Fibroblast of gingiva (primary cell): Measurements from ENCODE around the gene GPATCH3.
"Not testable (repeated sequence)": the region's sequence is repeated elsewhere in the genome, so short reads cannot be mapped to it uniquely, and the experiment has no call there.

Source experiments
- DNase-seq: peaks from one replicate; pipeline ENCODE4 v3.0.0-alpha.2; 2011; ENCODE audit warnings: low read depth

Gene GPATCH3, protein sequence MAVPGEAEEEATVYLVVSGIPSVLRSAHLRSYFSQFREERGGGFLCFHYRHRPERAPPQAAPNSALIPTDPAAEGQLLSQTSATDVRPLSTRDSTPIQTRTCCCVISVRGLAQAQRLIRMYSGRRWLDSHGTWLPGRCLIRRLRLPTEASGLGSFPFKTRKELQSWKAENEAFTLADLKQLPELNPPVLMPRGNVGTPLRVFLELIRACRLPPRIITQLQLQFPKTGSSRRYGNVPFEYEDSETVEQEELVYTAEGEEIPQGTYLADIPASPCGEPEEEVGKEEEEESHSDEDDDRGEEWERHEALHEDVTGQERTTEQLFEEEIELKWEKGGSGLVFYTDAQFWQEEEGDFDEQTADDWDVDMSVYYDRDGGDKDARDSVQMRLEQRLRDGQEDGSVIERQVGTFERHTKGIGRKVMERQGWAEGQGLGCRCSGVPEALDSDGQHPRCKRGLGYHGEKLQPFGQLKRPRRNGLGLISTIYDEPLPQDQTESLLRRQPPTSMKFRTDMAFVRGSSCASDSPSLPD

DNA sequence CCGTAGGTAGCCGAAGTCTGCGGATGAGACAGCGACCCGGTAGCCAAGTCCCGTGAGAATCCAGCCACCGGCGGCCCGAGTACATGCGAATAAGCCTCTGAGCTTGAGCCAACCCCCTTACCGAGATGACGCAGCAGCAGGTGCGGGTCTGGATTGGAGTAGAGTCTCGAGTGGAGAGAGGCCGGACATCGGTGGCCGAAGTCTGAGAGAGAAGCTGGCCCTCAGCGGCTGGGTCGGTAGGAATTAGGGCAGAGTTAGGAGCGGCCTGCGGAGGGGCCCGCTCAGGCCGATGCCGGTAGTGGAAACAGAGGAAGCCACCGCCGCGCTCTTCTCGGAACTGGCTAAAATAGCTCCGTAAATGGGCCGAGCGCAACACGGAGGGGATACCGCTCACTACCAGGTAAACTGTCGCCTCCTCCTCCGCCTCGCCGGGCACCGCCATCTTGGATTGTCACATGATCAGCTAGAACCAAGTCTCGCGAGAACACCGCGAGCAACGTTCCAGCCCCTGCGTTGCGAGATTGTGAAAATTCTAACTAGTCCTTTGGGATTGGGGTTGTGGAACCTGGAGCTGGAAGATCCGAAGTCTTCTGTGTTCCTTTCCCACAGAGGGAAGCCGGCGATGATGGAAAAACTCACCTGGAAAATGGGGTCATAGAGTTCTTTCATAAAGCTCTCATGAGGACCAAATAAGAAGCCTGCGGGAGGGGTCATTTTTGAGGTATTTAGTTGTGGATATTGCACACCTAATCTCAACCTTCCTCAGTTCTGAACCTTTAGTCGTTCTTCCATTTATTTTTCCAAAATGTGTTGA, at the start of gene GPATCH3:
TSS of gene GPATCH3 (minus strand) at position 467 of the 814 bp plus-strand sequence. CDS start at position 442, 25 bp downstream.
- peak; percentile 92 for DNase-seq

DNA sequence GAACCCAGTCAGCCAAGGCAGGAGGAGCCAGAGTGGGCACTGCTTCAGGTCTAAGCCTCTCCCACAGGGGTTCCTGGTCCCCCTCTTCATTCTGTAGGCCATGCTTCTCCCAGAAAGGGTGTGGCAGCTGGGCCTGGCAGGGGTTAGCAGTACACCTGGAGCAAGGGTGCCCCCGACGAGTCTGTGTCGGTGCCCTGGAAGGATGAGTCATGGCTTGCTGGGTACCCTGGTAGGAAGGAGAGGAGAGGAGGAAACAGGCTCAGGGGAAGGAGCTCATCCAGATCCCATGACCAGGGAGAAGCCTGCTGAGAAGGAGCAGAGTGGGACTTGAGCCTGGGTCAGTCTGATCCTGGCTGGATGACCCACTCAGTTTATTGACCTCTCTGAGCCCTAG, 49.7 kb upstream of the GPATCH3 start:
- DNase-seq = no peak

DNA sequence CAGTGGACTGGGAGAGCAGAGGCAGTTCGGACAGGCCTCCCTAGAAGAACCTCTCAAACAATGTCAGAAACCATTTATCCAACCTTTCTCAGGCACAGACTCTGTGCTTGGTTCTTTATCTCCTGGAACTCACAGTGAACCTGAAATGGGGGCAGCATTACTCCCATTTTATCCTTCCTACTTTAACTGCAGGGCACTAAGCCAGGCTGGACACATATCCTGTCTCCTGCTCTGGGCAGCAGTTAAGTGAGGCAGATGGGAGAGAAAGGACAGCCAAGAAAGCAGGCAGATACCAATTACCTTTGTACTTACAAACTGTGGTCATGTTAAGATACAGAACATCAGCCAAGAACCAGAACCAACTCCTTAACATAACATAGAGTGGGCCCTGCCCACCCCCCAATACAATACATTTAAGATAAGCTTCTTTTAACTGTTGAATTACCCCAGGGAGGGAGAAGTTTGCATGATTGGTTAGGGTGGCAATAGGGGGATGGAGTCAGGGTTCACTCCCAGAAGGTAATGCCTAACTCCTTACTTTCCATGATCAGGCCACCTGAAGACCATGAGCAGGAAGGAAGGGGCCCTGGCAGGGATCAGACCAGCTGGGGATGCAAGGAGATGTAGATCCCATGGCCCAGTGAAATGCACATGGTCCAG, 49.1 kb upstream of the GPATCH3 start:
- DNase-seq = peak; percentile 11

DNA sequence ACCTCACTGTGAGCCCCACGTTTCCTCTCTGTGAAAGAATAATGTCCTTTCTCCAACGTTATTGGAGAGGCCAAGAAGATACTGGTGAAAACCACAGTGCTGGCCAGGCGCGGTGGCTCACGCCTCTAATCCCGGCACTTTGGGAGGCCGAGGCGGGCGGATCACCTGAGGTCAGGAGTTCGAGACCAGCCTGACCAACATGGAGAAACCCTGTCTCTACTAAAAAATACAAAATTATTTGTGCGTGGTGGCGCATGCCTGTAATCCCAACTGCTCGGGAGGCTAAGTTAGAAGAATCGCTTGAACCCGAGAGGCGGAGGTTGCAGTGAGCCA, 48.4 kb upstream of the GPATCH3 start:
- DNase-seq = not testable (repeated sequence)

DNA sequence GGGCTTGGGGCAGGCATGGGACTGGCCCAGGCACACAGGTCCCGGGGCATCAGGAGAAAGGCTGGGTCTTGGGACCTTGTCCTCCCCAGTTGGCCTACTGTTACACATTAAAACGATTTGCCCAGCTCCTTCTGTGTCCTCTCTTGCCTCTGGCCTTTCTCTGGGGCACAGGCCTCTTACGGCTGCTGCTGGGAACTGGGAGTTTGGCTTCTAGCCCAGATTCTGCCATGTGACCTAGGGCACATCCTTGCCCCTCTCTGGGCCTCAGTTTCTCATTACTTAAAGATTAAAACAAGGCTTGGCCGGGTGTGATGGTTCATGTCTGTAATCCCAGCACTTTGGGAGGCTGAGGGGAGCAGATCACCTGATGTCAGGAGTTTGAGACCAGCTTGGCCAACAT, 46.0 kb upstream of the GPATCH3 start:
- DNase-seq = no peak

DNA sequence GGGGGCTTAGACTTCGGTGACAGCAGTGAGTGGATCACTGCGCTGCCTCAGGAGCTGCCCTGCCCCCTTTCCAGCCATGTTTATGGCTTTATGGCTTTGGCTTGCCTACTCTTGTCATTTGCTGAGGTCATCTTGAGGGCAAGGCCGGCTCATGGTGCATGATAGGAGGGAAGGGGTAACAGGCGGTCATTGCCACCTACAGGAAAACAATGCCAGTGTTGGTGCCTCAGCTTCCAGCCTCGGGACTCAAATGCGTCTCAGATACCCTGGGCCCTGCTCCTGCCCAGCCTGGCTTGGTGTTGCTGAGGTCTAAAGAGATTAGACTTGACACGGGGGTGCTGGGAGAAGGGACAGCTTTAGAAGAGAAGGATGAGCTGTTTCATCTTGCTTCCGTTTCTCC, 45.5 kb upstream of the GPATCH3 start:
- DNase-seq = no peak

DNA sequence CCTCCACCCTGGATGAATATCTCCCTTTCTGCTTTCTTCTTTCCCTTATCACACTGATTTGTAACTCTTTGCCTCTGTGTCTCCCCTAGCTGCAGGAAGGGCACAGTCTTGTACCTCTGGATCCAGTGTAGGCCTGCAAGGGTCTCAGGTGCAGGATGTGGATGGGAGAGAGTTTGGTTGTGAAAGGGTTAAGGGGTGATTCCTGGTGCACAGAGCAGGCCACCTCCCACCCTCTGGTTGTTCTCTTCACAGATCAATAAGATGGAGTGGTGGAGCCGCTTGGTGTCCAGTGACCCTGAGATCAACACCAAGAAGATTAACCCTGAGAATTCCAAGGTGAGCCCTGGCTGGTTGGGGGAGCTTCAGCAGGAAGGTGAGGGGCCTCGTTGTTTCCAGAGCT, 44.9 kb upstream of the GPATCH3 start:
- DNase-seq = no peak

DNA sequence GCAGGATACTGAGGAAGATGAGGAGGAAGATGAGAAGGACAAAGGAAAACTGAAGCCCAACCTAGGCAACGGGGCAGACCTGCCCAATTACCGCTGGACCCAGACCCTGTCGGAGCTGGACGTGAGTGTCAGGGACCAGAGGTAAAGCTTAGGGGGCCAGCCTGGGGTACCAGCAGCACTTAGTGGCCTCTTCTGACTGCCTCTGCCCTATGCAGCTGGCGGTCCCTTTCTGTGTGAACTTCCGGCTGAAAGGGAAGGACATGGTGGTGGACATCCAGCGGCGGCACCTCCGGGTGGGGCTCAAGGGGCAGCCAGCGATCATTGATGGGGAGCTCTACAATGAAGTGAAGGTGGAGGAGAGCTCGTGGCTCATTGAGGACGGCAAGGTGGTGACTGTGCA, 42.4 kb upstream of the GPATCH3 start:
- DNase-seq = no peak

DNA sequence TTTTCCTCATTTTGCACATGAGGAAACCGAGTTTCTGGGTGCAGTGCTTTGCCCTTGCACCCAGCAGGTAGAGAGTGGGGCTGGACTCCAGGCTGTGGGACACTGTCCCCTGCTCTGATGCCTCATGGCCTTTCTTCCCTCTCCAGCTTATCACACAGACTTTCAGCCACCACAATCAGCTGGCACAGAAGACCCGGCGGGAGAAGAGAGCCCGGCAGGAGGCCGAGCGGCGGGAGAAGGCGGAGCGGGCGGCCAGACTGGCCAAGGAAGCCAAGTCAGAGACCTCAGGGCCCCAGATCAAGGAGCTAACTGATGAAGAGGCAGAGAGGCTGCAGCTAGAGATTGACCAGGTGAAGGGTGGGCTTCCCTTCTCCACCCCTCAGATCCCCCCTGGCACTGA, 41.0 kb upstream of the GPATCH3 start:
- DNase-seq = no peak

DNA sequence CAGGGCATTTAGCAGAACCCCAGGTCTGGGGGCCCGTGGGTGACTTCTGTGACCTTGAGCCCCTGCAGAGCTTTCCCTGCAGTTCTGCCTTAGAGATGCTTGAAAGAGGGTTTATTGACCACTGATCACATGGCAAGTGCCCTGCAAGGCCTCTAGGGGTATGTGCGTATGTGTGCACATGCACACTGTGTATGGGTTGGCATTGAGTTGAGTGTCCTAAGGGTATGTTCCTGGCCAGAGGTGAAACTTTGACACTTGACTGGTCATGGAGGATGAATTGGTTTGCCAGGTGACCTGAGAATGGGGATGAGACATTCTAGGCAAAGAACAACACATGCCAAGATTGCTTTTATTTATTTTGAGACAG, 38.4 kb upstream of the GPATCH3 start:
- DNase-seq = no peak

DNA sequence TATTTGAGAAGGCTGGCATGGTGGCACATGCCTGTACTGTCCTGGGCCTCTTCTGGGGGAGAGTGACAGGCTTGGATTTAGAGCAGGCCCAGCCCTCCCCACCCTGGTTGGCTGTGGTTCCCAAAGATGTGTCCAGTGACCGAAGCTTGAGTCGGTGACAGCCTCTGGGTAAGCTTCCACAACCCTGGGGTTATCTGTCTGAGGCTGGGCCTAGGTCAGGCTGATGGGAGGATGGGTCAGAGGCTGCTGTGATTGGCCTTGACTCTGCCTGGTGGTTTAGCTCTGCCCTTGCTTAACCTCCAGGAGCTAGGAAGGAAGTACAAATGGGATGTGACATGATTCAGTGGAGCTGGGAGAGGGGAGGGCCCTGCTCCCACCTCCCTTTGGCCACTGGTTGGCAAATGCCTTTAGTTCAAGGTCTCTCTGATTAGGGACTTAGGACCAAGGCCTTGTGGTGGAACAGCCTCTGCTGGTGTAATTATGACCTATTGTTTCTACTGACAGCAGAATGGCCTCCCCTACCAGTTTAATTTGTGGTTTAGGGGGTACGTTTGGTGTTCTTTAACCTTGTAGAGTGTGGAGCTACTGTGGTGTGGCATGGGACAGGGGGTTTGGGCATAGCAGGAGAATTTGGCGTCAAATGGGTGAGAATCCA, 37.9 kb upstream of the GPATCH3 start:
- DNase-seq = no peak

DNA sequence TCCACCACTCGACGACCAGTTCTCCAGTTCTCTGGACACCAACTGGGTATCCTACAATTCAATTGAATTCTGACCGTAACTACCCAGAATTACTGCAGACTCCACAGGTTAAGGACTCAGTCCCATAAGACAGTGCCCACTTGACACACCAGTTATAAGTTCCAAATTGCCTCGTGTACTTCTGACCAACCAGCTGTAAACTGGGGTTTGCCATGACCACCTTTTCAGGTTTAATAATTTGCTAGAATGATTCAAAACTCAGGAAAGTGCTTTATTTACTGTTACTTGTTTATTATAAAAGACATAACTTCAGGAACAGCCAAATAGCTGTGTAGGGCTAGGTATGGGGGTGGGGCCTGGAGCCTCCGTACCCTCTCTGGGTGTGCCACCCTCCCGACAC, 36.6 kb upstream of the GPATCH3 start:
- no peak for DNase-seq

DNA sequence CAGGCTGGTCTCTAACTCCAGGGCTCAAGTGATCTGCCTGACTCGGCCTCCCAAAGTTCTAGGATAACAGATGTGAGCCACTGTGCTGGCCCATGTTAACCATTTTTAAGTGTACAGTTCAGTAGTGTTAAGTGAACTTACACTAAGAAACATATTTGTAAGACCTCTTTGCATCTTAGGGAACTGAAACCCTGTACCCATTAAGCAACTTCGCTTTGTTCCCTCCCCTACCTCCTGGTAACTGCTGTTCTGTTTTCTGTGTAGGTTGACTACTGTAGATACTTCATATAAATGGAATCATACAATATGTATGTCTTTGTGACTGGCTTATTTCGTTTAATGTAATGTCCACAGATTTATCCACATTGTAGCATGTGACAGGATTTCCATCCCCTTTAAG, 32.3 kb upstream of the GPATCH3 start:
- no peak for DNase-seq

DNA sequence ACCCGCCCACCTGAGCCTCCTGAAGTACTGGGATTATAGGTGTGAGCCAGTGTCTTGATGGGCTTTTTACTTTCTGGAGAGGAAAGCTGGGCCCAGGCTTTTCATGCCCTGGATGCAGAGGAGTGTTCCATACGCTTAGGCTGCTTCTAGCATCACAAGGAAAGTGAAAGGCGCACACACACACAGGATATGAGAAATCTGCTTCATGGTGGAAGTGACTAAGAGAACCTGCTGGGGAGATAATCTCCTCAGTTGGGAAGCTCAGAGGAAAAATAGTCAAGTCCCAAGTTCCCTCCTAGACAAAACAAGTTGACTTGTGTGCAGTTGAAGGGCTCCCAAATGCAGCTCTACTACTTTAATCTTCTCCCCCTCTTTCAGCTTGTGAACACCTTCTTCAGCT, 23.4 kb upstream of the GPATCH3 start:
- DNase-seq = no peak

DNA sequence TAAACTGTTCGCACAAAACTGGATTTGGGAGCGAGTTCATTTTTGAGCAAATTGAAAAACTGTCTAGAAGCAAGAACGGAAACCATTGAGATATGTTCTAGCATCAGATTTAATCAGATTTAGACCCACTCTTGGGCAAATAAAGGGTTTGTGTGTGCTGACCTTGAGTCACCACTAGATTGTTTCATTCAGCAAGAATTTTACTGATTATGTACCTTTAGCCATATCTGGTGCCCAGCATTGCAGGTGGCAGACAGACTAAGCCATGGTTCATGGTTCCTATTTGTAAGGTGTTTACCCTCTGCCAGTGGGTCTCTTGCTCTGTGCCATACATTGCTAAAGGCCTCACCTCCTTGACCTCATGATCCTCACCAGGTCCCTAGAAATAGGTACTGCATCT, 22.6 kb upstream of the GPATCH3 start:
- DNase-seq = no peak

DNA sequence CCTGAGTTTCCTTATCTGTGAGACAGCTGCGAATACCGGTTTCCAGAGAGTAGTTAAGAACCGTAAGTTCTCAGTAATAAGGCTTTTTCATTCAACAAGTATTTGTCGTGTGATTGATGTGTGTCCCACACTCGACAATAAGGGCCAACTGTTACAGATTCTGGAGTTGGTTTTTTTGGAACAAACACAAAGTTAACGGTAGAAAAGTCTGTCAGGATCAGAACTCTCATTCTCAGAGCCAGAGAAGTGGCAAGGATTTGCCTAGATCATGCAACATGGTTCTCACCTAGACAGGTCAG, 22.1 kb upstream of the GPATCH3 start:
- DNase-seq = no peak

DNA sequence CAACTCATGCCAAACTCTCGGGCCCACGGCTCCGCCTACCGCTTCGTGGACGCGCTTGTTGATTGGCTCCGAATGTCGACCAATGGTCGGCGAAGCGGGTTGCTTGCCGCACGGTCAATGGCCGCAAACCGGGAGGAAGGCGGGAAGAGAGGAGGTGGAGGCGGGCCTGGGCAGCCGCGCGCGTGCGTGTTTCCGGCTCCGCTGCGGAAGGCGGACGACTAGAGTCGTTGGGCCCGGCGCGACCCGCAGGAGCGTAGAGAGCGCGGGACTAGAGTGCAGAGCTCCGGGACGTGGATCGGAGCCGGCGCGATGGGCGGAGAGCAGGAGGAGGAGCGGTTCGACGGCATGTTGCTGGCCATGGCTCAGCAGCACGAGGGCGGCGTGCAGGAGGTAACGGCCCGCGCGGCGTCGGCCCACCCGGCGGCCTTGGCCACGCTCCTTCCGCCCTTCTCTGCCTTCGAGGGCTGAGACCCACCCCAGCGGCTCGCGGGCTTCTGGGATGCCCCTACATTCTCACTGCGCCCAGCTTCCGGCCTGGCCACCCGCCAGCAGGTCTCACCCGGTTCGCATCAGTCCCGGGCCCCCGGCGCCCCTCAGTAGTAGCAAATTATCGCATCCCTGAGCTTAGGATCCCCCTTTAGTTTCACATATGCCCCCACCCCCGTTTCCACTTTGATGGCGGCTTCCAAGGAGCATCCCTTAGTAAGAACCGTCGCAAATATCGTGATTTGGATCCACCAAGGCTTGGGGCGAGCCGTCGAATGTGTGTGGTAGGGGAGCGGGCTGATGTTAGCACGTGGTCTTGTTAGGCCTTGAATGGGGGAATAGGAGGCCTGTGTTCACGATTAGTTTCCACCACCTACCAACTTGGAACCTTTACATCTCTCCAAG, 21.5 kb upstream of the GPATCH3 start, which contains the start of gene NUDC:
TSS of gene NUDC (plus strand) at position 204 of the 891 bp plus-strand sequence. CDS start at position 310, 106 bp downstream.
- peak; percentile 97 for DNase-seq

DNA sequence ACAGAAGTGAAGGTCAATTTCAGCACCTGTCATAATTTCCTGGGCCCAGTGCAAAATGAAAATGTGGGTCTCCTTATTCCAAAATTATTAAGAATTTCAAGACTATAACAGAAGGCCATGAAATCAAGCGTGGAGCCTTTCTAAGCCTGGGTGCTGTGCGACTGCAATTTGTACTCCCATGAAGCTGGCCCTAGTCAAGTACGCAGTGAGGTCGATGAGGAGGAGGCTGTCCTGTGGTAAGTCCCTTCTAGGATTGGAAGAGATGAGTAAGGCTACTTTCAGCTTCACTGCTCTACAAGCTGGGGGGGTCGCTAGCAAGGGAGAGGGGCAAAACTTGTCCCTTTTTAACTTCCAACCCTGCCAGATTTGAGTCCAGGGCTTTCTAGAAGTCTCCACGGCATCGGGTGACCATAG, 20.9 kb upstream of the GPATCH3 start:
- no peak for DNase-seq

DNA sequence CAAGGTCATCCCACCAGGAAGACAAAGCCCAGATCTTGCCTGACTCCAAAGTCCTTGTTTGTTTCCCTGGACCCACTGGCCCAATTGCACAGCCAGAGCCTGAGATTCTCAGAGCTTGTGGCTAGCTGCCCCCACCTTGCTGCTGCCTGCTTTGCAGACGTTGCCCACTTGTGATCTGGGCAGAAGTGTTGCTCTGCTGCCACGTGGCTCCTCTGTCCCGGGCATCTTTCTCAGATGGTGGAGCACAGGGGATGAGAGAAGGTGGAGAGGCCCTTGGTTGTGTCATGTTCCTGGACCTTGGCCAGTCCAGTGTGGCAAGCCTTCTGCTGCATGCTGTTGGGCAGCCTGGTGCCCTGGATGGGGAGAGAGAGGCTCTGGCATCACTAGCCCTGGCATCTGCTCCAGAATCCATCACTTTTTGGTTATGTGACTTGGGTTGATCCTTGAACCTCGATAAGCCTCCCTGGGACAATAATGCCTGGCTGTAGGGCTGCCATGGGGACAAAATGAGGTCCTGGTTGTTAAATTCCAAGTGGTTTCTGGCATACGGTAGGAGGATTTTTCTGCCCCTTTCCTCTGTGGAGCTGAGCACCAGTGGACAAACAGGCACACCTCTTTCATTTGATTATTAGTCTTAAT, 15.1 kb upstream of the GPATCH3 start:
- peak; percentile 51 for DNase-seq

DNA sequence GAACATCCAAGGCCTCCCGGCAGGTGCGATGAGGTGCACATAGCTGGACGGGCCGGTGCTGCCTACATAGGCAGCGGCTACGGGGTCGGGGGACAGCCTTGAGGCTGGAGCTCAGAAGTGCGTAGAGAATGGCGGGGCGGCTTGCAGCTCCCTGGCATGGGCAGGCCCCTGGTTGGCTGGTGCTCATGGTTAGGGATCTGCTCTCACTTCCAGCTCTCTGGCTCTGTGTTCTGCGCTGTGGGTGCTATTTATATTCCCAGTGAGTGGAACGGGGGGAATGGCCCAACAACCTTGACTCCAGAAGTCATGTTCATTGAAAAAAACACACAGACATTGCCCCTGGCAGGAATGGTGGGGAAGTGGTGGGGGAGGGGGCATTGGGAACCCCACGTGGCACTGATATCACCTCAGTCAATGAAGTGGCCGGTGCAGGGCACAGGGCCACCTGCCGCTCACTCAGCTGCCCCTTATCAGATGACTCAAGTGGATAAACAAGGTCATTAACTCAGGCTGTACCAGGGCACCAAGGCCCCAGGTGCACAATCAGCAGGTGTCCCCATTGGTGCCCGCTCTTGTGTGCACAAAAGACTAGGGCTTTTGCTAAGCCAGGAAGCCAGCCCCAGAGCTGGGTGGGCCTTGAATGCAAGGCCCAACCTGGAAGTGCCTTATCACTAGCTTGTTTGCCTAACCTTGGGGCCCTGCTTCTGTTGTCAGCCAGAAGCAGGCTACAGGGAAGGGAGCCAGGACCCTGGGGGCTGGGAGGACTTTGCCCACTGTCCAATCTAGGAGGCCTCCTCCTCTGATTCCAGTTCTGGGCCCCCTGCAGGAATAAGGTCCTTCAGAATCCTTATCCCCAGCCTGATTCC, 13.7 kb upstream of the GPATCH3 start, which contains the start of gene NR0B2:
TSS of gene NR0B2 (minus strand) at position 222 of the 866 bp plus-strand sequence. CDS start at position 187, 35 bp downstream.
- no peak for DNase-seq
